Mucosa of descending colon (tissue), 3 donors: ENCODE results near the gene NRG2. TPM values are rescaled to one million over a fixed set of nuclear protein-coding genes. Genes with fewer than 3 reads are reported as not detected.

Experiments
- ATAC-seq: fragments of 200-7000 bp; cut with Tn5 transposase; one replicate; pipeline ENCODE4 v1.9.1; 2020; ENCODE audit warnings: mild to moderate bottlenecking, moderate library complexity
- DNase-seq, 3 donors: peaks; one replicate each; pipeline ENCODE4 v3.0.0-alpha.2; 2020
- H3K36me3 ChIP-seq: fragments of 200-600 bp; one replicate; pipeline ENCODE4 v1.8.0; 2021; ENCODE audit warnings: low read depth, mild to moderate bottlenecking
- H3K4me1 ChIP-seq: fragments of 200-600 bp; one replicate; pipeline ENCODE4 v1.8.0; 2021; ENCODE audit warnings: low read depth, mild to moderate bottlenecking
- H3K4me3 ChIP-seq: fragments of 200-600 bp; one replicate; pipeline ENCODE4 v1.8.0; 2021; ENCODE audit warnings: mild to moderate bottlenecking
- H3K9me3 ChIP-seq: fragments of 200-600 bp; one replicate; pipeline ENCODE4 v1.8.0; 2021; ENCODE audit warnings: mild to moderate bottlenecking
- intact Hi-C, 2 donors: fragments of 100-400 bp; cut with DNase I in 1 of 2; cut with micrococcal nuclease in 1 of 2; formaldehyde crosslinking; loops; one replicate each; pipeline versions ENCODE4 v1.11.0 to v1.11.1; 2022; cut with DNase I, micrococcal nuclease
- total RNA-seq, 3 donors: library from RNA; stranded (reverse); fragmentation: NEBNext Ultra II Directional in 2 of 3; extraction: Animal tissue kit (Norgen Biotek cat#: 25700) in 2 of 3; gene quantifications; one replicate each; pipeline versions ENCODE4 v1.2.1 to v1.2.4, GENCODE V29; 2021 to 2023
- TF ChIP-seq, protein P1 (sequence below): fragments of 200-600 bp; IDR thresholded peaks from one replicate; pipeline ENCODE4 v1.8.0; 2022; ENCODE audit warnings: antibody characterized with exemption, mild to moderate bottlenecking
- donor health status: DM: no; HTN: no; CAD: no; lungs with moderate emphysema.
- donor health status: DM: no; HTN: no; CAD: no.
- donor health status: DM: no; HTN: yes; CAD: no.

The NRG2 gene
- total RNA-seq, 3 donors from 2014 or later = 0.52 to 7.3 (median 0.89) TPM

DNA sequence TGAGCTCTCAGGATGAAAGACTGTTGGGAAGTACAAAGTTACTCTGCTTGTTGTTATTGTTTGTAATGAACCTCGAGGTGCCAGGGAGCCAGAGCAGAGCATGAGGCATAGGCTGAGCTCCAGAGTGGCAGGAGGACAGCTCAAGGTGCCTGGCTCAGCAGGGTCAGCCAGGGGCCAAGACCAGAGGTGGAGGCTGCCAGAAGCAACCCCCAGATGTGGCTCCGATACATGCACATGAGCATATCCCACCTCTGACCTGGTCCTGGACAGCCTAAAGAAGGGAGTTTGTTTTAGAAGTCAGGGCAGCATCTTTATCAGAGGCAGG lies 141.9 kb downstream of the NRG2 start:
- Histone ChIP-seq H3K4me3 (no peak overlapping the region), H3K4me1 (peaks cover 10% of the 10 kb centered on the region), H3K9me3 (no peaks in the 10 kb centered on the region), H3K36me3 (no peaks in the 10 kb centered on the region)
- TF ChIP-seq, protein P1, sequence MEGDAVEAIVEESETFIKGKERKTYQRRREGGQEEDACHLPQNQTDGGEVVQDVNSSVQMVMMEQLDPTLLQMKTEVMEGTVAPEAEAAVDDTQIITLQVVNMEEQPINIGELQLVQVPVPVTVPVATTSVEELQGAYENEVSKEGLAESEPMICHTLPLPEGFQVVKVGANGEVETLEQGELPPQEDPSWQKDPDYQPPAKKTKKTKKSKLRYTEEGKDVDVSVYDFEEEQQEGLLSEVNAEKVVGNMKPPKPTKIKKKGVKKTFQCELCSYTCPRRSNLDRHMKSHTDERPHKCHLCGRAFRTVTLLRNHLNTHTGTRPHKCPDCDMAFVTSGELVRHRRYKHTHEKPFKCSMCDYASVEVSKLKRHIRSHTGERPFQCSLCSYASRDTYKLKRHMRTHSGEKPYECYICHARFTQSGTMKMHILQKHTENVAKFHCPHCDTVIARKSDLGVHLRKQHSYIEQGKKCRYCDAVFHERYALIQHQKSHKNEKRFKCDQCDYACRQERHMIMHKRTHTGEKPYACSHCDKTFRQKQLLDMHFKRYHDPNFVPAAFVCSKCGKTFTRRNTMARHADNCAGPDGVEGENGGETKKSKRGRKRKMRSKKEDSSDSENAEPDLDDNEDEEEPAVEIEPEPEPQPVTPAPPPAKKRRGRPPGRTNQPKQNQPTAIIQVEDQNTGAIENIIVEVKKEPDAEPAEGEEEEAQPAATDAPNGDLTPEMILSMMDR = no peak
- intact Hi-C loops = no loop called here
- no peak for ATAC-seq
- no peak for DNase-seq

DNA sequence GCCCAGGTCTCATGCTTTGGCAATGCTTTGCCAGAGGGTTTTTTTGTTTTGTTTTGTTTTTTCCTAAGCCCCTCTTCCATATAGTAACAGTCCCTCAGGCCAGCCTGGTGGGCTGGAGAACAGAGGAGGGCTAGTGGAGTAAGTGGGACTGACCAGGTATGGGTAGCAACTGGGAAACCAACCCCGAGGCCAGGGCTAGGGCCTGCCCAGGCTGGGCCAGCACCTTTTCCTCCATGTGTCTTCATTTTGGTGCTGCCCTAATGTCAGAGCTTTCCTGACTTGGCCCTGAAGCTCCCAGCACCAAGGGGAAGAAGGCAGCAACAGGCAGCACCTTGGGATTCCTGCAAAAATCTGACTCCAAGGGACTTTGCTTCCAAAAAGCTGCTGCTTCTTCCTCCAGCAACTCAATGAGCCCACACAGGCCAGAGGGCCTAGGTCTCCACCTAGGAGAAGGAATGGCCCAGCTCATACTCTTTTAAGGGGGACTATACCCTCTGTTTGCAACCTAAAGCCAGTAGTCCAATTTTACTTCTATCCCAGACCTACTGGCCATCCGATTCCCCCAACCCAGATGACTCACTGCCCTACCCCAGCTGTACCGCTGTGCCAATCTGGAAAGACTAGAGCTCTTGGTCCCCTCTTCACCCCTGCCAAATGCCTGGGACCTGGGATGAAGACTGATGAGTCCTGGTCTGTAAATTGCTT lies 142.4 kb downstream of the NRG2 start:
- TF ChIP-seq, protein P1 = no peak
- Histone ChIP-seq H3K9me3 (no peaks in the 10 kb centered on the region), H3K4me3 (no peak overlapping the region), H3K4me1 (peaks cover 10% of the 10 kb centered on the region), H3K36me3 (no peaks in the 10 kb centered on the region)
- DNase-seq (no peak), ATAC-seq (no peak)
- intact Hi-C loops = no loop called here

DNA sequence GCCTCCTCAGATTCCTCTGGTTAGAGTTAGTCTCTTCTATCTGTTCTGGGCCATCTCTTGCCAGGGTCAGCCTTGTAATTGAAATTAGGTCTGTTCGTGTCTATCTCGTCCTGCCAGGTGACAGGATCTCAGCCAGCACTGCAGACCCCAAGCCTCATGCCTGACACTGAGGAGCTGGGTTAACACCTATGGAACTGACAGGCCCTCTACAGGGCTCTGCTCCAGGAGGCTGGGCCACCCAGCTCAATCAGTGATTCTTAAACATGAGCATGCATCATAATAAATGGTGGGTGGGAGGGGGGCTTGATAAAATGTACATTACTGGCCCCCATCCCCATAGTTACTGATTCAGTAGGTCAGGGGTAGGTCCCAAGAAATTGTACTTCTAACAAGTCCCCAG lies 144.1 kb downstream of the NRG2 start:
- ATAC-seq (no peak), DNase-seq (no peak)
- H3K9me3 ChIP-seq = no peaks in the 10 kb centered on the region
- TF ChIP-seq, protein P1 = no peak
- intact Hi-C loops = no loop called here
- H3K4me1 ChIP-seq = peaks cover 5% of the 10 kb centered on the region
- H3K4me3 ChIP-seq = no peak overlapping the region
- H3K36me3 ChIP-seq = no peaks in the 10 kb centered on the region

DNA sequence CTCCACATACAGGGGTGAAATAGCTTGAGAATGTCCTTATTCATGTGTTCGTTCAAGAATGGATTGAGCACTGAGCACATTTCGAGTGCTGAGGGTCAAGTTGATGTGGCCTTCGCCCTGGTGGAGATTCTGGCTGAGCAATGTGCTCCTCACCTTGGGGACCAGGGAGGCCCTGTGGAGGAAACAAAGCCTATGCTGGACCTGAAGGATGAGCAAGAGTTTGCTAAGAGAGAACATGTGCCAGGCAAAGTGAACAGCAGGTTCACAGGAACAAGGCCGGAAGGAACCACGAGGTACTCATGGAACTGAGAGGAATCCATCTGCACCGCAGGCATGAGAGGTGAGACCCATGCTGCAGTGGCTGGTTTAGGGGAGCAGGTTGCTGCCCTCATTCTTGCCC lies 145.1 kb downstream of the NRG2 start:
- Histone ChIP-seq H3K4me3 (no peak overlapping the region), H3K36me3 (no peaks in the 10 kb centered on the region), H3K9me3 (no peaks in the 10 kb centered on the region), H3K4me1 (no peaks in the 10 kb centered on the region)
- intact Hi-C loops = no loop called here
- DNase-seq = no peak
- no peak for ATAC-seq
- TF ChIP-seq, protein P1 = no peak

DNA sequence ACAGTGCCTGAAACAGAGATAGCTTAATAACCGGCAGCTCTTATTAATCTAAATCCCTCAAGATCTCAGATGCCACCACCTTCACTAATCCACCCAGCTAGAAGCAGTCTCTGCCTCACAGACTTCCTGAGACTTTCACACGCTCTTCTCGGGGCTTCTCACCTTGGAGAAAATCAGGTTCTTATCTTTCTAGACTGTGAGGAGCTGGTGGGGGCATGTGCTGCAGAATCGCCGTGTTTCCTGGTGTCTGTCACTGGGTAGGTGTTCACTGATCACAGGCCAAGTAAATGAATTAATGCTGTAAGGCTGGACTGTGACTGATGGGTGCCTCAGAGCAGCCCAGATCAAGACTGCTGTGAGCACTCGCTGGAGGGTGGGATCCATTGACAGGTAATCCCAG lies 145.8 kb downstream of the NRG2 start:
- Histone ChIP-seq H3K4me3 (no peak overlapping the region), H3K36me3 (no peaks in the 10 kb centered on the region), H3K4me1 (no peaks in the 10 kb centered on the region), H3K9me3 (no peaks in the 10 kb centered on the region)
- TF ChIP-seq, protein P1 = no peak
- ATAC-seq (no peak), DNase-seq (no peak)
- intact Hi-C loops = no loop called here

DNA sequence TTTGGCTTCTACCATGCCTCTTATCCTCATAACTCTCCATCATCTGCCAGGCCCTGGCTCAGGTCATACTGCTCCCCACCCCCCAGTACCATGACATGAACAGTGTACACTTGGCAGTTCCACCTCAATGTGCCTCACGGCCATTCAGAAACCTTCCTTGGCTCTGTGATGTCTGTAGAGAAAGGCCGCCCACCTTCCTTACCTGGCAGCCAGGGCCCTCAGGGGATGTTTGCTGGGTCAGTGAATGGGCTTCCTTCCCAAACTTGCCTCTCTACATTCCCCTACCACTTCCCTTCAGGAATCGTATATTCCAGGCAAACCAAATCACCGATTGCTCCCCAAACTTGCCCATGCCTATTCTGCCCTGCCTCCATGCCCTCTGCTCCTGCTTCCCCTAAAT lies 146.4 kb downstream of the NRG2 start:
- H3K9me3 ChIP-seq = no peaks in the 10 kb centered on the region
- ATAC-seq (no peak), DNase-seq (no peak)
- no peak overlapping the region for H3K4me3 ChIP-seq
- intact Hi-C loops = no loop called here
- no peaks in the 10 kb centered on the region for H3K36me3 ChIP-seq
- TF ChIP-seq, protein P1 = no peak
- no peaks in the 10 kb centered on the region for H3K4me1 ChIP-seq
